Measurements from ENCODE around the gene SLC9A3.

SLC9A3 gene

DNA sequence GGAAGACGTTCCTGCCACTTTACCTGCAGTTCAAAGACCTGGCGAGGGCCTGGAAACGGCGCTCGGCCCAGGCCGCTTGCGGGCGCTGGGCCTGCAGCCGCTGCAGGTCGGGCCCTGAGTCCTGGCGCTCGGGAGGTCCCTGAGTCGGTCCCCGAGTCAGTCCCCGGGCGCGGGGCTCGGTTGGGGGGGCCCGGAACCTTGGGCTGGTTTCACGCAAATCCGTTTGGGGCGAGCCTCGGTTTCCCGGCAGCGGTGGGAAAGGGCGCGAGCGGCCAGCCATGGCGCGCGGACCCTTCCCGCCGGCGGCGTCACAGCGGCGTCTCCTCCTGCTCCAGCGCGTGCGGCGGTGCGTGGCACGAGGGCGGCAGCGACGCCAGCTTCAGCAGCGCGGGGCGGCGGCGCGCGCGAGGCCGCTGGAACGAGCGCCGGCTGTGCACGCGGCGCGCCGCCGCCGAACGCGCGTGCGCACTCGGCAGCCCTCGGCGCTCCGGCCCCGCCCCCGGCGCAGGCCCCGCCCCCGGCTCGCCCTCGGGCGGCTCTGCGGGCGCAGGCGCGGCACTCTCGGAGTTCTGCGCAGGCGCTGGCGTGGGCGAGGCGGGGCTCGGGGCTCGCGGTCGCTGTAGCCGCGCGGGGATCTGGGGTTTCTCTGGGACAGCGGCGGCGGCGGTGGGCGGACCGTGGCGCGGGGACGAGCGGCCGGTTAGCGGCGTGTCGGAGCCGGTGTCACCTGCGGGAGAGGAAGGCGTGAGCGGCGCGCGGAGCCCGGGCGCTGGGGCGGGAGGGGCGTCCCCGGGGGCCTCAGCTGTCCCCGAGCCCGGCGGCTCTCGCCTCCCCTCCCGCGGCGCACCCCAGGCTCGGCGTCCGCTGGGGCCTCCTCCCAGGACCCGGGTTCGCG, 51.3 kb downstream of the SLC9A3 start:
- DNase-seq: peak; percentile 87

- DNase-seq: no peak
Observed at GRCh38 chr5:472076-472655, 52.1 kb downstream of the SLC9A3 start.

GRCh38 chr5:471750-472058, 52.5 kb downstream of the SLC9A3 start:
- no peak for DNase-seq

DNA sequence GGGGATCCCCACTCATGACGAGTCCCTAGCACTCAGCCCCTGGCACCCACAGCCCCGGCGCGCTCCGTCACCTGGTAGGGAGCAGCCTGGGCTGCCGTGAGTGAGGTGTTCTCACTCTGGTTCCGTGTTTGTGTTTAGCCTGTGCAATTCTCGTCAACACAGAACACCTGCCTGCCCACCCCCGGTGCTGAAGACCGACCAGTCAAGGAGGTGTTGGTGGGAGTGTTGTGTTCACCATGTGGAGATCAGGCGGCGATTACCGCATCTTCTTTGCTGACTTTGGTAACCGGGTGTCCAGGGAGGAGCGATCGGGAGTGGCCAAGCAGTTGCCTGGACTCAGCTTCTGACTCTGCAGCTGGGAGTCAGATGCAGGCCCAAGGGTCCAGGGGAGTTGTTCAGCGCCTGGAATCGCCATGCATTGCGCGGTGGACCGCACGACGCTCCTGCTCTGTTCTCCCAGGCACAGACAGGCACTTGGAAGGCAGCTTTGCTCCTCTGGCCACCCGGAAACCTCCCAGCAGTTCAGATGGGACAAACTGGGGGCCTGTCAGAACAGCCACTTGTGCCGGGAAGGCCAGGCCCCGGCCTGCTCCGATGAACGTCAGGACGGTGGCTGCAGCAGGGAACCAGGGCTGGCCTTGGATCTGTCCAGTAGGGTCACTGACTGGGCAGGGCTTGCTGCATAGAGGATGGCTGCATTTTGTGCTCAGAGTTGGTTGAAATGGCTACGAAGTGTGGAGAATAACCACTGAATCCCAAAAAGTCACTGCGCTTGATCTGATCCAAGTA, 53.1 kb downstream of the SLC9A3 start:
- DNase-seq: no peak

- DNase-seq: no peak
Observed at GRCh38 chr5:469752-470483, 54.3 kb downstream of the SLC9A3 start.

DNA sequence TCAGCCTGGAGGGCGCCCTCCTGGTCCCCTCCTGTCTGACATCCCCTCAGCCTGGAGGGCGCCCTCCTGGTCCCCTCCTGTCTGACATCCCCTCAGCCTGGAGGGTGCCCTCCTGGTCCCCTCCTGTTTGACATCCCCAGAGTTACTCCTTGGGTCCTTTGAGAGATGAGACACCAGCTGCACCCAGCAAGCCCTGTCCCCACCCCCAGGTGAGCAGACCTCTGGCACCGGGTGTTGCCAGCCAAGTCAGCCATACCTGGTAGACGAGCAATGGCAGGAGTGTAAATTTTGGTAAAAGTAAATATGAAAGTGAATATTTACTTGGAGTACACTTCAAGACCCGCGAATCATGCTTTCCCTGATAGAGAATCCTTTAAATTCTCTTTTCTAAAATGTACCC, 55.8 kb downstream of the SLC9A3 start:
- DNase-seq: no peak

- no peak for DNase-seq
Observed at GRCh38 chr5:466661-467310, 57.5 kb downstream of the SLC9A3 start.

DNA sequence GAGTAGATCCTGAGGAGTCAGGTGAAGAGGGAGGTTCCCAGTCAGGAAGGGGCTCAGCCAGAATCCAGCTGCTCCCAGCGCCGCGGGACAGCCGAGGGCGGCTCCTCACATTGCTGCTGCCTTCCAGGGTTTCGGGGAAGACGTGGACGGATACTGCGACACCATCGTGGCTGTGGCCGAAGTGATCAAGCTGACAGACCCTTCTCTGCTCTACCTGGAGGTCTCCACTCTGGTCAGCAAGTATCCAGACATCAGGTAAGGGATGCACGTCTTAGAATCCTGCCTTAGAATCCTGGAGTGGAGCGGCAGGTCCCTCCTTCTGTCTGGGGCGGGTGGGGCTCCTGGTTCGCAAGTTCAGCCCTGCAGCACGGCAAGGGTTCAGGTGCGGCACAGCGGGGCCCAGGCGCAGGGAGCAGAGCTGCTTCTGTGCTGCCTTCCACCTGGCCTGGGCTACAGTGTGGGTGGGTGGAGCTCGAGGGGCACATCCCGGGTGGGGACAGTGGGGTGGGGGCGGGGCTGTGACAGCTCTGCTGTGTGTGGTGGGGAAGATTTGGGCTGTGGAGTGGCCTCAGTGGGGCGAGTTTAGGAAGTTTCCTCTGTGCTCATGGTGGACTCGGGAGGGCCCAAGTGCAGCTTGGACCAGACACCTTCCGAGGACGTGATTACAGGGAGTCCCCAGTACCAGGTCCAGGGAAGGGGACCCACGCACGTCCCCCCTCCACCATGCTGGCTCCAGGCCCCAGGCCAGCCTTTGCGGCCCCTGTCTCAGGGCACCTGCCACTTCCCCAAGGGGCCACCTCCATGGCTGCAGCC, 58.5 kb downstream of the SLC9A3 start:
- DNase-seq: no peak

DNA sequence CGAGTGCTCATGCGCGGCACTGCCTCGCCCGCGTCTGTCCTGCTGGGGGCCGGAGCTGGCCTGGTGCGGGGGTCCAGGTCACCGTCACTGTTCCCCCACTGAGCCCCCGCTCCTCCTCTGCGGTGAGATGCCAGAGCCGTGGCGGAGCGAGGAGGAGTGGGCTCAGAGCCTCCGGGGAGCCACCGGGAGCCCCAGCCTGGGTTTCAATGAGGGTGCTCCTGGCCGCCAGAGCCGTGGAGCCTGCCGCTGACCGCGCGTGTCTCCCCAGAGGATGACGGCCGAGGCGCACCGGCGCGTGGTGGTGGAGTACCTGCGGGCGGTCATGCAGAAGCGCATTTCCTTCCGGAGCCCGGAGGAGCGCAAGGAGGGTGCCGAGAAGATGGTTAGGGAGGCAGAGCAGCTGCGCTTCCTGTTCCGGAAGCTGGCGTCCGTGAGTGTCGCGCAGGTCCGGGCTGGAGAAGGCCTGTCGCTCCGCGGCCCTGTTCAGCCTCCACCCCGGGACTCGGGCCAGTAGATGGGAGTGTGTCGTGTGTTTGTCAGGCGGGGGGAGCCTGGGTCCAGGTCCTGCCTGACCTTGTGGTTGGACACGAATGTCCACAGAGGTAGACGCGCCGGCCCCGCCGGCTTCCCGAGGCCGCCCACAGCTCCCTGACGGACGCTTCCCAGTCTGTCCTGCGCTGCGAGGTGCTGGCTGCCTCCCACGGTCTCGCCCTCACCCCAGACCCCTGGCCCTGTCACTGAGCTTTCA, 59.2 kb downstream of the SLC9A3 start:
- no peak for DNase-seq

- no peak for DNase-seq
Observed at GRCh38 chr5:464446-464842, 59.8 kb downstream of the SLC9A3 start.

- DNase-seq: peak; percentile 68
Observed at GRCh38 chr5:463952-464351, 60.3 kb downstream of the SLC9A3 start.

GRCh38 chr5:463301-463700, 60.9 kb downstream of the SLC9A3 start:
- no peak for DNase-seq

DNA sequence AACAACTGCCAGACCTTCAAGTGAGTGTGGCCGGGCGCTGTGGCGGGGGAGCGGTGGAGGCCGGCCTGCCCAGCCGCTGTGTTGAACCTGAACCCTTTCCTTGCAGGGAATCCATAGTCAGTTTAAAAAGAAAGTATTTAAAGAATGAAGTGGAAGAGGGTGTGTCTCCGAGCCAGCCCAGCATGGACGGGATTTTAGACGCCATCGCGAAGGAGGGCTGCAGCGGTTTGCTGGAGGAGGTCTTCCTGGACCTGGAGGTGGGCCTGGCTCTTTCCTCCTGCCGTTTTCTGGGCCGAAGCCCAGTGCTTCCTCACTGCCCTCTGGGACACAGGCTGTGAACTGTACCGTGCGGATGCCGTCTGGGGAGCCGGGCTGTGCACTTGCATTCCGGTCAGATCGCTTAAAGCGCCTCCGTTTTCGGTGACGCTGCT, 62.2 kb downstream of the SLC9A3 start:
- DNase-seq: no peak

DNA sequence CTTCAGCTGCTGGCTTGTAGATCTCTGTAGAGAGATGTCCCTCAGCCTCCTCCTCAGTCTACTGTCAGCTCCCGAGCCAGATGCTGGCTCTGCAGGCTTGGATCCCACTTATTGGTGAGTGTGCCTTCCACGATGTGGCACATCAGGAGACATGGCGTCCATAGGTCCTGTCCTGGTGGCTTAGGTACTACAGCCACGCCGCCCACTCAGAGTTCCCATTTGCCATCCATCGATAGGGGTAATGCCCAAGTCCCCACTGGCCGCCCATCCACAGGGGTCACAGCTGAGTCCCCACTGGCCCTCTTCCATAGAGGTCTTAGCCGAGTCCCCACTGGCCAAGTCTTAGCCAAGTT, 64.0 kb downstream of the SLC9A3 start:
- no peak for DNase-seq

DNA sequence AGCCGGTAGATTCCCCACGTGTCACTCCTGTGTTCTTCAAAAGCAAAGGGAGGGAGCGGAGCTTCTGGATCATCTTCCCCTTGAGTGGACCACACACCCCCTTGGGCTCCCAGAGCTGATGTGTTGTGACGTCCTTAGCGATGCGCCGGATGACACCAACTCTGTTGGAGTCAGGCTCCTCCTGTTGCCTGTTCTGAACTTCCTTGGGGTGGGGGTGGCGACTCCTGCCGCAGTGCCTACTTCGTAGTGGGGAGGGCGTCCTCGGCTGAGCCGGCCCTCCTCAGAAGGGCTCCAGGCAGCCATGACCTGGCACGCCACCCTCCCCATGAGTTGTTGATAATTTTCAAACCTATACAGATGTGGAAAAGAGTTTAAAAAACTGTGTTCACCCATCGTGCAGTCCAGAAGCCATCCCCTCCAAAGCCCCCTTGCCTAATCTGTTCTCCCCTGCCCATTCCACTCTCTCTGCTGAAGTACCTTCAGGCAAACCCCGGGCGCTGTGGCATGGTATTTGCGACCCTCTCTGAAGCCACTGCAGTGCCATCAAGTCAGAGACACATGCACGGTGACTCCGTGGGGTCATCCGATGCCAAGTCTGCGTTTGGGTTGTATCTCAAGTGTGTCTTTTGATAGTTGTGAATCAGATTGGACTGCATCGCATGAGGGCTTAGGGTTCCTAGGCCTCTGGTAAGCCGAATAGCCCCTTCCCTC, 64.5 kb downstream of the SLC9A3 start:
- no peak for DNase-seq

GRCh38 chr5:458547-459353, 65.5 kb downstream of the SLC9A3 start:
- DNase-seq: no peak

GRCh38 chr5:457195-457961, 66.9 kb downstream of the SLC9A3 start:
- DNase-seq: no peak

GRCh38 chr5:456351-457194, 67.7 kb downstream of the SLC9A3 start:
- DNase-seq: no peak
